GM12878 (cell line): ENCODE results near the gene C16orf87. TPM values are rescaled to one million over a fixed set of nuclear protein-coding genes. Genes with fewer than 3 reads are reported as not detected.

Experiments
- ATAC-seq: fragments of 200-7000 bp; cut with Tn5 transposase; 3 replicates; pipeline ENCODE4 v1.9.1; 2020; ENCODE audit warnings: mild to moderate bottlenecking, moderate library complexity
- BruUV-seq: library from RNA; stranded (reverse); fragments of 400-500 nt; replicated peaks from 2 replicates; lab custom pipeline; 2021; lab: Mats Ljungman, UMichigan
- CTCF ChIA-PET: fragments of 300-600 bp; sonication (Branson Sonifier 250); formaldehyde crosslinking; extraction: SDS; loops from one replicate; lab custom pipeline; 2021; ENCODE audit warnings: inconsistent platforms; lab: Yijun Ruan, JAX
- POLR2A ChIA-PET: fragments of 350-600 bp; formaldehyde crosslinking; extraction: SDS; loops from one replicate; lab custom pipeline; 2021; ENCODE audit warnings: inconsistent platforms; lab: Charles Lee
- RAD21 ChIA-PET: fragments of 300-600 bp; sonication (Branson Sonifier 250); formaldehyde crosslinking; loops from one replicate; lab custom pipeline; 2023; ENCODE audit warnings: antibody characterized with exemption; ENCODE audit not compliant: unreplicated experiment; lab: Charles Lee
- SMC1A ChIA-PET: fragments of 300-600 bp; sonication (Branson Sonifier 250); formaldehyde crosslinking; loops from one replicate; lab custom pipeline; 2023; ENCODE audit not compliant: unreplicated experiment, uncharacterized antibody; lab: Charles Lee
- DNase-seq: peaks from one replicate; pipeline ENCODE4 v3.0.0-alpha.2; 2011; ENCODE audit warnings: low read depth, low spot score
- FAIRE-seq: peaks from 3 replicates; lab custom pipeline; 2011; peaks lifted over from hg19 to GRCh38; lab: Jason Lieb, UNC
- H2AFZ ChIP-seq: 2 replicates; pipeline ENCODE4 v1.6.0; 2011; ENCODE audit warnings: low read depth, low read length, control low read depth; ENCODE audit not compliant: control insufficient read depth
- H3K27ac ChIP-seq: 2 replicates; pipeline ENCODE4 v1.5.1; 2011; ENCODE audit warnings: control low read depth; ENCODE audit not compliant: control insufficient read depth, insufficient read depth
- H3K27me3 ChIP-seq, 2 experiments: replicated peaks in 1 of 2; 2 replicates each; pipeline versions ENCODE4 v1.6.0 to v1.6.1; 2011; ENCODE audit warnings: low read length in 1 of 2; ENCODE audit not compliant: control insufficient read depth in 2 of 2, insufficient read depth in 2 of 2
- H3K36me3 ChIP-seq, 2 experiments: 2 replicates each; pipeline ENCODE4 v1.5.1; 2011; ENCODE audit warnings: low read length in 1 of 2; ENCODE audit not compliant: control insufficient read depth in 2 of 2, insufficient read depth in 2 of 2
- H3K4me1 ChIP-seq: 2 replicates; pipeline ENCODE4 v1.6.1; 2011; ENCODE audit warnings: mild to moderate bottlenecking, low read length, moderate library complexity, mixed read lengths; ENCODE audit not compliant: control insufficient read depth, insufficient read depth
- H3K4me2 ChIP-seq: 2 replicates; pipeline ENCODE4 v1.6.0; 2011; ENCODE audit warnings: control low read depth; ENCODE audit not compliant: control insufficient read depth, insufficient read depth
- H3K4me3 ChIP-seq: fragments of 200-600 bp; sonication (generic); 2 replicates; pipeline ENCODE4 v1.5.1; 2016
- H3K79me2 ChIP-seq: 2 replicates; pipeline ENCODE4 v1.6.0; 2011; ENCODE audit warnings: low read length; ENCODE audit not compliant: control insufficient read depth, insufficient read depth
- H3K9ac ChIP-seq: 2 replicates; pipeline ENCODE4 v1.8.0; 2011; ENCODE audit warnings: low read length, control low read depth, mixed read lengths; ENCODE audit not compliant: control insufficient read depth, insufficient read depth
- H3K9me3 ChIP-seq: replicated peaks from 3 replicates; pipeline ENCODE4 v1.5.1; 2011; ENCODE audit warnings: mild to moderate bottlenecking, low read length; ENCODE audit not compliant: control insufficient read depth, insufficient read depth
- H4K20me1 ChIP-seq: 2 replicates; pipeline ENCODE4 v1.6.0; 2011; ENCODE audit not compliant: control insufficient read depth, insufficient read depth
- FOXM1 ChIP-seq: IDR thresholded peaks from 2 replicates; pipeline ENCODE4 v1.6.1; 2012; ENCODE audit warnings: low read depth, mild to moderate bottlenecking, inconsistent platforms, low read length, moderate library complexity
- GABPA ChIP-seq: IDR thresholded peaks from 2 replicates; pipeline ENCODE4 v1.6.1; 2014; ENCODE audit warnings: antibody characterized with exemption, low read depth, mild to moderate bottlenecking, inconsistent platforms
- HDAC2 ChIP-seq: fragments of 200-600 bp; sonication (generic); IDR thresholded peaks from 2 replicates; pipeline ENCODE4 v1.6.1; 2017
- IRF4 ChIP-seq: IDR thresholded peaks from 2 replicates; pipeline ENCODE4 v1.6.1; 2011; ENCODE audit warnings: low read depth, low read length
- JUNB ChIP-seq: IDR thresholded peaks from 2 replicates; pipeline ENCODE4 v1.6.1; 2016; ENCODE audit warnings: antibody characterized with exemption, mild to moderate bottlenecking
- KLF5 ChIP-seq: fragments of 450-650 bp; IDR thresholded peaks from 2 replicates; pipeline ENCODE4 v1.6.1; 2014; ENCODE audit warnings: mild to moderate bottlenecking; ENCODE audit not compliant: partially characterized antibody
- NFXL1 ChIP-seq: fragments of 450-650 bp; IDR thresholded peaks from 2 replicates; pipeline ENCODE4 v1.6.1; 2017; ENCODE audit warnings: antibody characterized with exemption, mild to moderate bottlenecking, borderline replicate concordance
- NFYA ChIP-seq: IDR thresholded peaks from 2 replicates; pipeline ENCODE4 v1.6.1; 2011; ENCODE audit warnings: low read depth, mild to moderate bottlenecking, low read length, improper control_type of control experiment, borderline replicate concordance
- SMAD1 ChIP-seq: fragments of 450-650 bp; IDR thresholded peaks from 2 replicates; pipeline ENCODE4 v1.6.1; 2018; ENCODE audit warnings: mild to moderate bottlenecking, low read depth; ENCODE audit not compliant: partially characterized antibody
- SP1 ChIP-seq: IDR thresholded peaks from one replicate; pipeline ENCODE4 v1.6.1; 2011; ENCODE audit warnings: low read depth, low read length
- SREBF1 ChIP-seq: IDR thresholded peaks from 2 replicates; pipeline ENCODE4 v1.6.1; 2012; ENCODE audit warnings: mild to moderate bottlenecking, low read length
- SUZ12 ChIP-seq: fragments of 200-600 bp; sonication (generic); IDR thresholded peaks from one replicate; pipeline ENCODE4 v1.6.1; 2018; ENCODE audit warnings: antibody characterized with exemption, mild to moderate bottlenecking; ENCODE audit not compliant: unreplicated experiment
- ZBED1 ChIP-seq: IDR thresholded peaks from 2 replicates; pipeline ENCODE4 v1.6.1; 2016; ENCODE audit warnings: borderline replicate concordance
- ZNF384 ChIP-seq: IDR thresholded peaks from 2 replicates; pipeline ENCODE4 v1.6.1; 2012; ENCODE audit warnings: low read depth, mild to moderate bottlenecking, low read length, improper control_type of control experiment, borderline replicate concordance
- WGBS: methylation state at CpG from one replicate; pipeline ENCODE4 v1.1.6; 2016; ENCODE audit warnings: low lambda C conversion rate; ENCODE audit not compliant: insufficient replicate concordance, insufficient coverage; ENCODE audit errors: missing lambda C conversion rate; 5-methylcytosine and 5-hydroxymethylcytosine counted together
- in situ Hi-C: fragments of 300-500 bp; cut with MboI; formaldehyde crosslinking; loops from 9 replicates; pipeline ENCODE4 v1.14.3; 2018; ENCODE audit warnings: mixed read lengths
- intact Hi-C: fragments of 100-400 bp; cut with micrococcal nuclease; formaldehyde crosslinking; loops from one replicate; pipeline ENCODE4 v1.14.2; 2022; ENCODE audit not compliant: unreplicated experiment
- polyA plus RNA-seq, 11 experiments: library from polyadenylated mRNA; depleted of rRNA in 4 of 11; unstranded in 6 of 11; stranded (reverse) in 5 of 11; fragments of >200 nt; fragmentation: Nextera tagmentation in 4 of 11; fragmentation: Illumina TruSeq in 1 of 11; extraction: Ambion mirVana in 4 of 11; extraction: Trizol in 1 of 11; gene quantifications; 1 replicate in 1 of 11; 2 replicates in 10 of 11; pipeline versions ENCODE4 v1.2.1 to v1.2.3, GENCODE V29; 2011 to 2016; ENCODE audit warnings: inconsistent platforms in 2 of 11, missing spikeins in 2 of 11, low read depth in 1 of 11
- total RNA-seq, 4 experiments: library from RNA; depleted of rRNA in 3 of 4; stranded (reverse); fragments of >200 nt in 3 of 4; fragmentation: Illumina TruSeq in 1 of 4; extraction: Trizol in 1 of 4; gene quantifications; 2 replicates each; pipeline versions ENCODE4 v1.2.1 to v1.2.3, GENCODE V29; 2013 to 2021
- TF ChIP-seq, protein P1 (sequence below): IDR thresholded peaks from 2 replicates; pipeline ENCODE4 v1.6.1; 2012; ENCODE audit warnings: low read depth, low read length, improper control_type of control experiment
- TF ChIP-seq, protein P2 (sequence below): IDR thresholded peaks from 2 replicates; pipeline ENCODE4 v1.6.1; 2011; ENCODE audit warnings: borderline replicate concordance, low read depth, mild to moderate bottlenecking, moderate library complexity, low read length; ENCODE audit not compliant: insufficient read depth, poor library complexity, severe bottlenecking
- TF ChIP-seq, protein P3 (sequence below): fragments of 450-650 bp; IDR thresholded peaks from 2 replicates; pipeline ENCODE4 v1.6.1; 2017; ENCODE audit warnings: antibody characterized with exemption, mild to moderate bottlenecking, moderate library complexity

The C16orf87 gene
- total and polyA plus RNA-seq, 10 of the 15 experiments (the other 5 are each of a cell fraction or from before 2014, with no cell fraction given): 18.4 to 72.6 (median 31.0) TPM

DNA sequence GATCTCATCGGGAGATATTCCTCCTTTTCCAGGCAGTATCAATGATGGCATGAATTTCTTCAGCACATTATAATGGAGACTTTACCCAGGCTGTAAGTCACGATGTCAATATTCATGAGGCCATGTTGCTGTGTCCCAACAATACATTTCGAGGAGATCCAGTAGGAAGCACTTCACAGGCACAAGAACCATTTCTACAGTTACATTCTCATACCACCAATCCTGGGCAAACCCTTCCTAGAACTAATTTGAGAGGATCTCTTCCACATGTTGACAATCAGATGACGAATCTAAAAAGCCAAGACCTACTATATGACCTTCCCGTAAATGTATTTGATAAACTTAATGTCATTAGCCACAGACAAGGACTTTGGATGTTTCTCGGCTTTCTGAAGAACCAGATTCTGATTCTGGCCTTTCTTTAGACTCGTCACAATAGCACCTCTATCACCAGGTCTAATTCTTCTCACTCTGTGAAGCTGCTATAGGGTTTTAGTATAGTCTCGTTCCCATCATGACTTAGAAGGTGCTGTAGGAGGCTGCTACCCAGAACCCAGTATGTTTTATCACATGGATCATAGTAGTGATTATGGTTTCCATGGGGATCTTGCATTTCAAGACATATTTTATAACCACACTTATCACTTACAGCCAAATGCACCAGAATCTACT, 40.2 kb downstream of the C16orf87 start:
- Histone ChIP-seq H4K20me1 (no peaks in the 10 kb centered on the region), H3K36me3 (no peaks in the 10 kb centered on the region; a peak in 1 of 4 replicates), H3K4me1 (peaks cover 33% of the 10 kb centered on the region), H3K4me2 (peak overlapping the region; percentile 99), H3K4me3 (peak overlapping the region; percentile 69), H3K27me3 (no peaks in the 10 kb centered on the region), H3K9me3 (peaks cover 9% of the 10 kb centered on the region; the same call in 2 of the 3 replicates), H3K79me2 (peaks cover 5% of the 10 kb centered on the region; the same call in 1 of the 2 replicates), H2AFZ (no peak overlapping the region), H3K27ac (peak overlapping the region; percentile 88), H3K9ac (peak overlapping the region; percentile 70)
- no TSS peak for BruUV-seq
- no peak for ATAC-seq
- in situ Hi-C loops: no loop called here
- ChIA-PET RAD21 (interaction anchor here (1.0 to 4.8 kb wide), 10 partner anchors 10 to 104 kb away, joined by 3 to 30 read pairs (median 6); partner anchors contain the start of gene C16orf87), SMC1A (interaction anchor here (0.9 to 6.8 kb wide), 17 partner anchors 10 to 130 kb away, joined by 3 to 40 read pairs (median 5); partner anchors contain the start of gene C16orf87), CTCF (interaction anchor here (0.7 to 8.9 kb wide), 6 partner anchors 10 to 117 kb away, joined by 3 to 79 read pairs (median 4); no protein-coding TSS in a partner anchor), POLR2A (interaction anchor here (1.0 to 3.3 kb wide), 9 partner anchors 10 to 99 kb away, joined by 3 to 20 read pairs (median 11); no protein-coding TSS in a partner anchor)
- intact Hi-C loops: loop anchor here (5.0 kb wide), 2 partner anchors 37 to 103 kb away; partner anchors contain the start of genes ORC6 and VPS35
- 79% methylated on average over 8 of the region's 8 CpGs for WGBS
- no peak for TF ChIP-seq GABPA
- no peak for TF ChIP-seq IRF4
- TF ChIP-seq SMAD1: no peak
- TF ChIP-seq SP1: no peak
- TF ChIP-seq ZBED1: no peak
- no peak for TF ChIP-seq NFYA
- TF ChIP-seq, protein P1, sequence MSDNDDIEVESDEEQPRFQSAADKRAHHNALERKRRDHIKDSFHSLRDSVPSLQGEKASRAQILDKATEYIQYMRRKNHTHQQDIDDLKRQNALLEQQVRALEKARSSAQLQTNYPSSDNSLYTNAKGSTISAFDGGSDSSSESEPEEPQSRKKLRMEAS: no peak
- TF ChIP-seq, protein P2, sequence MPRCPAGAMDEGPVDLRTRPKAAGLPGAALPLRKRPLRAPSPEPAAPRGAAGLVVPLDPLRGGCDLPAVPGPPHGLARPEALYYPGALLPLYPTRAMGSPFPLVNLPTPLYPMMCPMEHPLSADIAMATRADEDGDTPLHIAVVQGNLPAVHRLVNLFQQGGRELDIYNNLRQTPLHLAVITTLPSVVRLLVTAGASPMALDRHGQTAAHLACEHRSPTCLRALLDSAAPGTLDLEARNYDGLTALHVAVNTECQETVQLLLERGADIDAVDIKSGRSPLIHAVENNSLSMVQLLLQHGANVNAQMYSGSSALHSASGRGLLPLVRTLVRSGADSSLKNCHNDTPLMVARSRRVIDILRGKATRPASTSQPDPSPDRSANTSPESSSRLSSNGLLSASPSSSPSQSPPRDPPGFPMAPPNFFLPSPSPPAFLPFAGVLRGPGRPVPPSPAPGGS: no peak
- no peak for TF ChIP-seq HDAC2
- no peak for TF ChIP-seq NFXL1
- TF ChIP-seq KLF5: no peak
- TF ChIP-seq, protein P3, sequence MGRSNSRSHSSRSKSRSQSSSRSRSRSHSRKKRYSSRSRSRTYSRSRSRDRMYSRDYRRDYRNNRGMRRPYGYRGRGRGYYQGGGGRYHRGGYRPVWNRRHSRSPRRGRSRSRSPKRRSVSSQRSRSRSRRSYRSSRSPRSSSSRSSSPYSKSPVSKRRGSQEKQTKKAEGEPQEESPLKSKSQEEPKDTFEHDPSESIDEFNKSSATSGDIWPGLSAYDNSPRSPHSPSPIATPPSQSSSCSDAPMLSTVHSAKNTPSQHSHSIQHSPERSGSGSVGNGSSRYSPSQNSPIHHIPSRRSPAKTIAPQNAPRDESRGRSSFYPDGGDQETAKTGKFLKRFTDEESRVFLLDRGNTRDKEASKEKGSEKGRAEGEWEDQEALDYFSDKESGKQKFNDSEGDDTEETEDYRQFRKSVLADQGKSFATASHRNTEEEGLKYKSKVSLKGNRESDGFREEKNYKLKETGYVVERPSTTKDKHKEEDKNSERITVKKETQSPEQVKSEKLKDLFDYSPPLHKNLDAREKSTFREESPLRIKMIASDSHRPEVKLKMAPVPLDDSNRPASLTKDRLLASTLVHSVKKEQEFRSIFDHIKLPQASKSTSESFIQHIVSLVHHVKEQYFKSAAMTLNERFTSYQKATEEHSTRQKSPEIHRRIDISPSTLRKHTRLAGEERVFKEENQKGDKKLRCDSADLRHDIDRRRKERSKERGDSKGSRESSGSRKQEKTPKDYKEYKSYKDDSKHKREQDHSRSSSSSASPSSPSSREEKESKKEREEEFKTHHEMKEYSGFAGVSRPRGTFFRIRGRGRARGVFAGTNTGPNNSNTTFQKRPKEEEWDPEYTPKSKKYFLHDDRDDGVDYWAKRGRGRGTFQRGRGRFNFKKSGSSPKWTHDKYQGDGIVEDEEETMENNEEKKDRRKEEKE: no peak
- no peak for TF ChIP-seq SUZ12
- TF ChIP-seq FOXM1: no peak
- no peak for TF ChIP-seq SREBF1
- no peak for TF ChIP-seq JUNB
- no peak for TF ChIP-seq ZNF384
- no peak for DNase-seq
- no peak for FAIRE-seq
